ENCODE data around the gene ZNF417. TPM values are rescaled to one million over a fixed set of nuclear protein-coding genes. Genes with fewer than 3 reads are reported as not detected.

The ZNF417 gene
- total and polyA plus RNA-seq, 7 experiments from 2014 or later = 2.6 to 44.7 (median 25.3) TPM

- peaks cover 0 to 89% (median 17%) of the 10 kb centered on the region in 3 experiments for H3K9me3 ChIP-seq (ENCODE audit: control insufficient read depth in 2 of 3, low read length in 3 of 3)
- peaks cover 0 to 17% (median 0%) of the 10 kb centered on the region in 5 donors for H3K27me3 Mint-ChIP-seq
- peak within 1 kb of the TSS; percentile 69 for H3K27ac ChIP-seq (ENCODE audit: low read depth, low read length)
- ChIA-PET CTCF (no interaction called here), POLR2A (no interaction called here)
- H3K4me1 ChIP-seq (ENCODE audit: control insufficient read depth in 2 of 2, insufficient read depth in 2 of 2, low read length in 2 of 2) = no peaks in the 10 kb centered on the region
- peaks cover 0 to 9% (median 6%) of the 10 kb centered on the region in 7 donors for H3K4me1 Mint-ChIP-seq
- peak within 1 kb of the TSS; percentile 63 to 88 (median 85) for H3K4me3 Mint-ChIP-seq
- no peaks in the 10 kb centered on the region for H3K27me3 ChIP-seq (ENCODE audit: control insufficient read depth in 2 of 2, insufficient read depth in 2 of 2, low read length in 2 of 2)
- H3K4me3 ChIP-seq (ENCODE audit: low read length) = peak within 1 kb of the TSS; percentile 31
- DNase-seq (peak in 7 of 9 donors; percentile 7 to 49 (median 42)), ATAC-seq (peak; percentile 99)
- H3K9me3 Mint-ChIP-seq = peaks cover 4 to 98% (median 81%) of the 10 kb centered on the region in 11 donors
- intact Hi-C loops (cut with micrococcal nuclease) = loop anchor here (1.0 to 2.0 kb wide), 2 partner anchors 12 to 18 kb away; partner anchors contain the start of genes ZNF256 (in 1 of the 2) and ZNF417 (in 1 of the 2)
- peaks cover 19 to 60% (median 37%) of the 10 kb centered on the region in 5 donors for H3K36me3 Mint-ChIP-seq
- H3K27ac Mint-ChIP-seq = peak within 1 kb of the TSS in 8 of 9 donors; percentile 51 to 93 (median 85)
- peaks cover 0 to 28% (median 0%) of the 10 kb centered on the region in 3 experiments for H3K36me3 ChIP-seq (ENCODE audit: control insufficient read depth in 2 of 3, insufficient read depth in 3 of 3, low read length in 3 of 3)
These were observed 18.7 kb upstream of the ZNF417 start, which contains the start of gene ZNF418 for GRCh38 chr19:57934820-57935665. TSS of gene ZNF418 (minus strand) at chr19:57935402. CDS start at chr19:57933822, 1,580 bp downstream.

GRCh38 chr19:57927587-57927986 lies 11.2 kb upstream of the ZNF417 start:
- Histone ChIP-seq H3K27me3 (ENCODE audit: control insufficient read depth in 2 of 2, insufficient read depth in 2 of 2, low read length in 2 of 2) (no peaks in the 10 kb centered on the region), H3K9me3 (ENCODE audit: control insufficient read depth in 2 of 3, low read length in 3 of 3) (peaks cover 0 to 79% (median 16%) of the 10 kb centered on the region in 3 experiments), H3K4me3 (ENCODE audit: low read length) (no peak overlapping the region), H3K36me3 (ENCODE audit: control insufficient read depth in 2 of 3, insufficient read depth in 3 of 3, low read length in 3 of 3) (peaks cover 0 to 16% (median 0%) of the 10 kb centered on the region in 3 experiments), H3K27ac (ENCODE audit: low read depth, low read length) (no peak overlapping the region), H3K4me1 (ENCODE audit: control insufficient read depth in 2 of 2, insufficient read depth in 2 of 2, low read length in 2 of 2) (no peaks in the 10 kb centered on the region)
- DNase-seq (no peak), ATAC-seq (no peak)
- intact Hi-C loops (cut with micrococcal nuclease) = no loop called here
- no peaks in the 10 kb centered on the region for H3K4me1 Mint-ChIP-seq
- ChIA-PET CTCF (no interaction called here), POLR2A (no interaction called here)
- H3K27ac Mint-ChIP-seq = no peak overlapping the region
- H3K9me3 Mint-ChIP-seq = peaks cover 8 to 86% (median 65%) of the 10 kb centered on the region in 11 donors
- peaks cover 13 to 45% (median 21%) of the 10 kb centered on the region in 5 donors for H3K36me3 Mint-ChIP-seq
- no peak overlapping the region for H3K4me3 Mint-ChIP-seq
- no peaks in the 10 kb centered on the region for H3K27me3 Mint-ChIP-seq

GRCh38 chr19:57914531-57914930 lies 1.9 kb downstream of the ZNF417 start:
- peak overlapping the region in 5 of 9 donors; percentile 6 to 73 (median 47) for H3K27ac Mint-ChIP-seq
- peaks cover 9 to 10% of the 10 kb centered on the region in 2 donors for H3K4me1 ChIP-seq (ENCODE audit: control insufficient read depth in 2 of 2, insufficient read depth in 2 of 2, low read length in 2 of 2)
- peaks cover 39 to 68% (median 61%) of the 10 kb centered on the region in 5 donors for H3K36me3 Mint-ChIP-seq
- H3K27me3 Mint-ChIP-seq = no peaks in the 10 kb centered on the region
- peaks cover 9 to 46% (median 12%) of the 10 kb centered on the region in 3 experiments for H3K36me3 ChIP-seq (ENCODE audit: control insufficient read depth in 2 of 3, insufficient read depth in 3 of 3, low read length in 3 of 3)
- DNase-seq = no peak
- H3K9me3 ChIP-seq (ENCODE audit: control insufficient read depth in 2 of 3, low read length in 3 of 3) = peaks cover 0 to 39% (median 18%) of the 10 kb centered on the region in 3 experiments
- peak overlapping the region; percentile 93 to 99 (median 97) for H3K4me3 Mint-ChIP-seq
- POLR2A ChIA-PET = interaction anchor here (0.8 kb wide), 1 partner anchor 95 kb away, joined by 3 read pairs; no protein-coding TSS in a partner anchor
- H3K9me3 Mint-ChIP-seq = peaks cover 11 to 85% (median 52%) of the 10 kb centered on the region in 11 donors
- H3K4me3 ChIP-seq (ENCODE audit: low read length) = peak overlapping the region; percentile 43
- CTCF ChIA-PET = no interaction called here
- H3K27me3 ChIP-seq (ENCODE audit: control insufficient read depth in 2 of 2, insufficient read depth in 2 of 2, low read length in 2 of 2) = no peaks in the 10 kb centered on the region
- no peak for ATAC-seq
- intact Hi-C loops (cut with micrococcal nuclease) = loop anchor here in 1 of 2 donors (10.0 kb wide), 1 partner anchor 470 kb away; the partner anchor contains the start of genes RPS5 and ZNF837
- H3K27ac ChIP-seq (ENCODE audit: low read depth, low read length) = no peak overlapping the region
- peaks cover 21 to 39% (median 36%) of the 10 kb centered on the region in 7 donors for H3K4me1 Mint-ChIP-seq

- peaks cover 9 to 44% (median 12%) of the 10 kb centered on the region in 3 experiments for H3K36me3 ChIP-seq (ENCODE audit: control insufficient read depth in 2 of 3, insufficient read depth in 3 of 3, low read length in 3 of 3)
- no peaks in the 10 kb centered on the region for H3K4me1 ChIP-seq (ENCODE audit: control insufficient read depth in 2 of 2, insufficient read depth in 2 of 2, low read length in 2 of 2)
- Mint-ChIP-seq H3K36me3 (peaks cover 21 to 71% (median 64%) of the 10 kb centered on the region in 5 donors), H3K27ac (no peak overlapping the region), H3K4me1 (peaks cover 0 to 11% (median 9%) of the 10 kb centered on the region in 7 donors), H3K27me3 (no peaks in the 10 kb centered on the region), H3K4me3 (no peak overlapping the region), H3K9me3 (peaks cover 7 to 88% (median 61%) of the 10 kb centered on the region in 11 donors)
- H3K27ac ChIP-seq (ENCODE audit: low read depth, low read length) = no peak overlapping the region
- peaks cover 0 to 68% (median 18%) of the 10 kb centered on the region in 3 experiments for H3K9me3 ChIP-seq (ENCODE audit: control insufficient read depth in 2 of 3, low read length in 3 of 3)
- DNase-seq = no peak
- H3K4me3 ChIP-seq (ENCODE audit: low read length) = no peak overlapping the region
- intact Hi-C loops (cut with micrococcal nuclease) = no loop called here
- no peaks in the 10 kb centered on the region for H3K27me3 ChIP-seq (ENCODE audit: control insufficient read depth in 2 of 2, insufficient read depth in 2 of 2, low read length in 2 of 2)
- ChIA-PET POLR2A (no interaction called here), CTCF (no interaction called here)
- ATAC-seq = no peak
These were observed 9.0 kb downstream of the ZNF417 start for GRCh38 chr19:57907394-57907793.

- CTCF ChIA-PET = no interaction called here
- H3K9me3 Mint-ChIP-seq = peaks cover 5 to 88% (median 51%) of the 10 kb centered on the region in 11 donors
- H3K27ac ChIP-seq (ENCODE audit: low read depth, low read length) = no peak overlapping the region
These were observed 11.1 kb downstream of the ZNF417 start for GRCh38 chr19:57905258-57905657.

DNA sequence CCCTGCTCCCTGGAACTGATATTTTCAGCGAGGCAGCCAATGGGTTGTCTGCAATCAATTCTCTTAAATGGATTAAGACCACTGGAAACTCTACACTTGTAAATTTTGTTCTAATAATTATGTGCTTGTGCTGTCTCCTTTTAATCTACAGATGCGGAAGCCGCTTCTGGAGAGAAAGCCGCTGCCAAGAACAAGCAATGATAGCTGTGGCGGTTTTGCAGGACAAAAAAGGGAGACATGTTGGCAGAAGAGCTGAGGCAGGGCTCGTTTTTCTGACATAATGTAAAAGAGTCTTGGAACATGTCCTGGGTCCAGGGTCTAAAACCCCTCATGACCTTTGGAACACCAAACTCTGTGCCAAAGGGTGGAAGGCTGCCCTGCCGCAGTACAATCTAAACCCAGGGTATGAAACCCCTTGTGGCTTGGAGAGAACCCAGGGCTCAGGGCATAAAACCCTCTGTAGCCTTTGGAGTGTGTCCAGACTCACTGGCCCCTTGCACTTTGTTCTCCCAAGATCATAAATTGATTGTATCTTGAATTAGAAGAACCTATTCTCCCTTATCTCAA lies 12.7 kb downstream of the ZNF417 start:
- H3K4me3 Mint-ChIP-seq = no peak overlapping the region
- H3K36me3 Mint-ChIP-seq = peaks cover 4 to 51% (median 42%) of the 10 kb centered on the region in 5 donors
- H3K27ac Mint-ChIP-seq = no peak overlapping the region

More at GRCh38 chr19:57905258-57905657, 11.1 kb downstream of the ZNF417 start:
- intact Hi-C loops (cut with micrococcal nuclease) = no loop called here
- ATAC-seq (no peak), DNase-seq (no peak)
- Mint-ChIP-seq H3K27ac (no peak overlapping the region), H3K27me3 (no peaks in the 10 kb centered on the region), H3K4me3 (no peak overlapping the region), H3K36me3 (peaks cover 4 to 60% (median 44%) of the 10 kb centered on the region in 5 donors), H3K4me1 (peaks cover 0 to 8% (median 4%) of the 10 kb centered on the region in 7 donors)
- Histone ChIP-seq H3K9me3 (ENCODE audit: control insufficient read depth in 2 of 3, low read length in 3 of 3) (peaks cover 0 to 50% (median 11%) of the 10 kb centered on the region in 3 experiments), H3K27me3 (ENCODE audit: control insufficient read depth in 2 of 2, insufficient read depth in 2 of 2, low read length in 2 of 2) (no peaks in the 10 kb centered on the region), H3K36me3 (ENCODE audit: control insufficient read depth in 2 of 3, insufficient read depth in 3 of 3, low read length in 3 of 3) (peaks cover 0 to 22% (median 0%) of the 10 kb centered on the region in 3 experiments), H3K4me1 (ENCODE audit: control insufficient read depth in 2 of 2, insufficient read depth in 2 of 2, low read length in 2 of 2) (no peaks in the 10 kb centered on the region), H3K4me3 (ENCODE audit: low read length) (no peak overlapping the region)
- POLR2A ChIA-PET = no interaction called here

More for the DNA sequence above, 12.7 kb downstream of the ZNF417 start:
- Histone ChIP-seq H3K27ac (ENCODE audit: low read depth, low read length) (no peak overlapping the region), H3K9me3 (ENCODE audit: control insufficient read depth in 2 of 3, low read length in 3 of 3) (peaks cover 0 to 44% (median 8%) of the 10 kb centered on the region in 3 experiments), H3K36me3 (ENCODE audit: control insufficient read depth in 2 of 3, insufficient read depth in 3 of 3, low read length in 3 of 3) (peaks cover 0 to 13% (median 0%) of the 10 kb centered on the region in 3 experiments), H3K4me1 (ENCODE audit: control insufficient read depth in 2 of 2, insufficient read depth in 2 of 2, low read length in 2 of 2) (no peaks in the 10 kb centered on the region), H3K27me3 (ENCODE audit: control insufficient read depth in 2 of 2, insufficient read depth in 2 of 2, low read length in 2 of 2) (no peaks in the 10 kb centered on the region), H3K4me3 (ENCODE audit: low read length) (no peak overlapping the region)
- H3K4me1 Mint-ChIP-seq = peaks cover 0 to 8% (median 4%) of the 10 kb centered on the region in 7 donors
- POLR2A ChIA-PET = no interaction called here
- CTCF ChIA-PET = interaction anchor here (0.7 kb wide), 1 partner anchor 514 kb away, joined by 4 read pairs; the partner anchor contains the start of gene ZNF548
- DNase-seq (no peak), ATAC-seq (no peak)
- intact Hi-C loops (cut with micrococcal nuclease) = no loop called here
- peaks cover 5 to 85% (median 49%) of the 10 kb centered on the region in 11 donors for H3K9me3 Mint-ChIP-seq
- H3K27me3 Mint-ChIP-seq = no peaks in the 10 kb centered on the region
